Breast epithelium (tissue), 4 donors: Measurements from ENCODE around the gene PRKG1. TPM values are rescaled to one million over a fixed set of nuclear protein-coding genes. Genes with fewer than 3 reads are reported as not detected.

ENCODE experiments used
- DNase-seq, 2 donors: peaks; one replicate each; pipeline ENCODE4 v3.0.0-alpha.2; 2019; ENCODE audit warnings: low spot score in 2 of 2
- H3K27ac ChIP-seq, 2 donors: fragments of 200-600 bp; sonication (generic) in 1 of 2; one replicate each; pipeline ENCODE4 v1.5.1; 2016 to 2019; ENCODE audit warnings: mild to moderate bottlenecking in 1 of 2
- H3K27me3 ChIP-seq, 2 donors: fragments of 200-600 bp; sonication (generic) in 1 of 2; one replicate each; pipeline versions ENCODE4 v1.5.1 to v1.6.0; 2017 to 2019; ENCODE audit warnings: control low read depth in 1 of 2, mild to moderate bottlenecking in 1 of 2
- H3K36me3 ChIP-seq: fragments of 200-600 bp; one replicate; pipeline ENCODE4 v1.5.1; 2019
- H3K4me1 ChIP-seq, 2 donors: fragments of 200-600 bp; sonication (generic); one replicate each; pipeline ENCODE4 v1.5.1; 2016 to 2019; ENCODE audit warnings: control low read depth in 1 of 2
- H3K4me3 ChIP-seq, 3 donors: fragments of 200-600 bp; sonication (generic); 1 replicate in 2 of 3; 2 replicates in 1 of 3; pipeline ENCODE4 v1.5.1; 2016 to 2019; ENCODE audit warnings: mild to moderate bottlenecking in 3 of 3, moderate library complexity in 2 of 3
- H3K9me3 ChIP-seq, 2 donors: fragments of 200-600 bp; sonication (generic) in 1 of 2; one replicate each; pipeline ENCODE4 v1.5.1; 2016 to 2019; ENCODE audit warnings: control low read depth in 1 of 2
- CTCF ChIP-seq, 3 donors: fragments of 450-650 bp; IDR thresholded peaks; one replicate each; pipeline ENCODE4 v1.5.1; 2016 to 2017; ENCODE audit warnings: antibody characterized with exemption in 3 of 3, mild to moderate bottlenecking in 3 of 3, moderate library complexity in 3 of 3
- POLR2A ChIP-seq: fragments of 450-650 bp; IDR thresholded peaks from one replicate; pipeline ENCODE4 v1.6.1; 2016; ENCODE audit warnings: antibody characterized with exemption, mild to moderate bottlenecking, moderate library complexity
- POLR2AphosphoS5 ChIP-seq, 3 donors: sonication (generic); formaldehyde crosslinking; IDR thresholded peaks; one replicate each; pipeline ENCODE4 v1.6.1; 2017; ENCODE audit warnings: antibody characterized with exemption in 3 of 3
- intact Hi-C: fragments of 100-400 bp; cut with DNase I; formaldehyde crosslinking; loops from one replicate; pipeline ENCODE4 v1.15.1; 2023; ENCODE audit warnings: low total_unique reads
- total RNA-seq, 3 donors: library from RNA; depleted of rRNA; stranded (reverse); fragments of >200 nt; gene quantifications; one replicate each; pipeline ENCODE4 v1.1.0, GENCODE V29; 2016

Gene PRKG1
- total RNA-seq, 3 donors from 2014 or later, result 10.9 to 36.9 (median 19.7) TPM

- intact Hi-C loops, result no loop called here
- no peak overlapping the region for H3K4me3 ChIP-seq
- no peaks in the 10 kb centered on the region for H3K9me3 ChIP-seq
- no peak for DNase-seq
- H3K27ac ChIP-seq, result no peak overlapping the region
- no peaks in the 10 kb centered on the region for H3K27me3 ChIP-seq
- H3K36me3 ChIP-seq, result no peaks in the 10 kb centered on the region
- no peak for TF ChIP-seq POLR2A
- no peak for TF ChIP-seq POLR2AphosphoS5 (IDR thresholded peaks at IDR 0.05)
- no peaks in the 10 kb centered on the region for H3K4me1 ChIP-seq
Measured at GRCh38 chr10:52059089-52059488, 984.8 kb downstream of the PRKG1 start.

GRCh38 chr10:52063159-52063558, 988.9 kb downstream of the PRKG1 start:
- intact Hi-C loops, result no loop called here
- no peak for TF ChIP-seq POLR2AphosphoS5 (IDR thresholded peaks at IDR 0.05)
- Histone ChIP-seq H3K4me1 (no peaks in the 10 kb centered on the region), H3K27me3 (no peaks in the 10 kb centered on the region), H3K9me3 (no peaks in the 10 kb centered on the region), H3K36me3 (no peaks in the 10 kb centered on the region), H3K27ac (no peak overlapping the region), H3K4me3 (no peak overlapping the region)
- no peak for DNase-seq

- intact Hi-C loops, result no loop called here
- TF ChIP-seq POLR2AphosphoS5 (IDR thresholded peaks at IDR 0.05) (no peak), CTCF (IDR thresholded peaks at IDR 0.05) (no peak), POLR2A (no peak)
- Histone ChIP-seq H3K27ac (no peak overlapping the region), H3K4me1 (no peaks in the 10 kb centered on the region), H3K27me3 (no peaks in the 10 kb centered on the region), H3K36me3 (no peaks in the 10 kb centered on the region), H3K9me3 (no peaks in the 10 kb centered on the region), H3K4me3 (no peak overlapping the region)
- no peak for DNase-seq
Measured at GRCh38 chr10:52064084-52064845, 990.0 kb downstream of the PRKG1 start.

GRCh38 chr10:52066383-52066782, 992.1 kb downstream of the PRKG1 start:
- intact Hi-C loops, result no loop called here
- no peak for DNase-seq
- Histone ChIP-seq H3K4me3 (no peak overlapping the region), H3K36me3 (no peaks in the 10 kb centered on the region), H3K9me3 (no peaks in the 10 kb centered on the region), H3K4me1 (no peaks in the 10 kb centered on the region), H3K27ac (no peak overlapping the region), H3K27me3 (no peaks in the 10 kb centered on the region)
- TF ChIP-seq CTCF (IDR thresholded peaks at IDR 0.05) (no peak), POLR2AphosphoS5 (IDR thresholded peaks at IDR 0.05) (no peak), POLR2A (no peak)

- DNase-seq, result no peak
- H3K9me3 ChIP-seq, result no peaks in the 10 kb centered on the region
- no peaks in the 10 kb centered on the region for H3K36me3 ChIP-seq
- no peak overlapping the region for H3K4me3 ChIP-seq
- H3K27ac ChIP-seq, result no peak overlapping the region
- no peaks in the 10 kb centered on the region for H3K27me3 ChIP-seq
- H3K4me1 ChIP-seq, result no peaks in the 10 kb centered on the region
- TF ChIP-seq POLR2AphosphoS5 (IDR thresholded peaks at IDR 0.05), result no peak
- TF ChIP-seq POLR2A, result no peak
- TF ChIP-seq CTCF (IDR thresholded peaks at IDR 0.05), result no peak
- intact Hi-C loops, result no loop called here
Measured at GRCh38 chr10:52068485-52068884, 994.2 kb downstream of the PRKG1 start.

- H3K27me3 ChIP-seq, result no peaks in the 10 kb centered on the region
- no peaks in the 10 kb centered on the region for H3K36me3 ChIP-seq
- TF ChIP-seq CTCF (IDR thresholded peaks at IDR 0.05) (no peak), POLR2AphosphoS5 (IDR thresholded peaks at IDR 0.05) (no peak)
- no peaks in the 10 kb centered on the region for H3K9me3 ChIP-seq
- H3K4me3 ChIP-seq, result no peak overlapping the region
- intact Hi-C loops, result no loop called here
- no peak for DNase-seq
- no peak overlapping the region for H3K27ac ChIP-seq
- no peaks in the 10 kb centered on the region for H3K4me1 ChIP-seq
Measured at GRCh38 chr10:52071814-52072213, 997.5 kb downstream of the PRKG1 start.
